GM23248 (cell line): Measurements from ENCODE around the gene ICA1. TPM values are rescaled to one million over a fixed set of nuclear protein-coding genes. Genes with fewer than 3 reads are reported as not detected.

Experiments used
- DNase-seq: peaks from one replicate; pipeline ENCODE4 v3.0.0-alpha.2; 2015
- H2AFZ ChIP-seq: fragments of 200-600 bp; sonication (generic); 2 replicates; pipeline ENCODE4 v1.6.1; 2016; ENCODE audit warnings: antibody characterized with exemption
- H3F3A ChIP-seq: fragments of 200-600 bp; sonication (generic); 2 replicates; pipeline ENCODE4 v1.6.1; 2016; ENCODE audit warnings: mild to moderate bottlenecking, antibody characterized with exemption, mixed run types; ENCODE audit not compliant: insufficient read depth
- H3K27ac ChIP-seq: fragments of 200-600 bp; sonication (generic); 2 replicates; pipeline ENCODE4 v1.5.1; 2016; ENCODE audit warnings: mild to moderate bottlenecking
- H3K27me3 ChIP-seq: fragments of 200-600 bp; sonication (generic); replicated peaks from 2 replicates; pipeline ENCODE4 v1.6.1; 2016; ENCODE audit warnings: mild to moderate bottlenecking; ENCODE audit not compliant: insufficient read depth
- H3K36me3 ChIP-seq: fragments of 200-600 bp; sonication (generic); 2 replicates; pipeline ENCODE4 v1.6.1; 2016; ENCODE audit warnings: low read depth, mild to moderate bottlenecking
- H3K4me1 ChIP-seq: fragments of 200-600 bp; sonication (generic); 2 replicates; pipeline ENCODE4 v1.6.1; 2016; ENCODE audit warnings: mild to moderate bottlenecking; ENCODE audit not compliant: insufficient read depth
- H3K4me2 ChIP-seq: fragments of 200-600 bp; sonication (generic); one replicate; pipeline ENCODE4 v1.6.1; 2016; ENCODE audit warnings: mild to moderate bottlenecking; ENCODE audit not compliant: unreplicated experiment
- H3K4me3 ChIP-seq: fragments of 200-600 bp; sonication (generic); 2 replicates; pipeline ENCODE4 v1.5.1; 2016; ENCODE audit warnings: mild to moderate bottlenecking
- H3K79me2 ChIP-seq: fragments of 200-600 bp; sonication (generic); 2 replicates; pipeline ENCODE4 v1.6.1; 2016; ENCODE audit warnings: mild to moderate bottlenecking; ENCODE audit not compliant: insufficient read depth
- H3K9ac ChIP-seq: fragments of 200-600 bp; sonication (generic); 2 replicates; pipeline ENCODE4 v1.6.1; 2016; ENCODE audit warnings: mild to moderate bottlenecking
- H3K9me2 ChIP-seq: fragments of 200-600 bp; sonication (generic); 2 replicates; pipeline ENCODE4 v1.6.1; 2016; ENCODE audit warnings: mixed run types, mild to moderate bottlenecking, moderate library complexity; ENCODE audit not compliant: insufficient read depth
- H3K9me3 ChIP-seq: fragments of 200-600 bp; sonication (generic); one replicate; pipeline ENCODE4 v1.6.1; 2017; ENCODE audit warnings: low read depth
- H4K20me1 ChIP-seq: fragments of 200-600 bp; sonication (generic); 2 replicates; pipeline ENCODE4 v1.6.0; 2016; ENCODE audit not compliant: insufficient read depth
- EZH2 ChIP-seq: fragments of 200-600 bp; sonication (generic); IDR thresholded peaks from 2 replicates; pipeline ENCODE4 v1.6.1; 2018; ENCODE audit warnings: antibody characterized with exemption, mild to moderate bottlenecking; ENCODE audit not compliant: insufficient read depth, poor library complexity, severe bottlenecking
- EZH2phosphoT487 ChIP-seq: fragments of 200-600 bp; sonication (generic); IDR thresholded peaks from 2 replicates; pipeline ENCODE4 v1.6.1; 2018; ENCODE audit warnings: antibody characterized with exemption, moderate library complexity, mild to moderate bottlenecking, low read depth; ENCODE audit not compliant: insufficient read depth
- WGBS, 2 experiments: methylation state at CpG; one replicate each; pipeline ENCODE4 v1.1.6; 2015 to 2017; ENCODE audit warnings: low lambda C conversion rate in 2 of 2, low coverage in 1 of 2; ENCODE audit errors: missing lambda C conversion rate in 2 of 2; 5-methylcytosine and 5-hydroxymethylcytosine counted together
- in situ Hi-C: fragments of 300-500 bp; cut with MboI; formaldehyde crosslinking; loops from 2 replicates; pipeline ENCODE4 v1.15.0; 2020
- polyA plus RNA-seq: library from polyadenylated mRNA; unstranded; fragments of >200 nt; fragmentation: Nextera tagmentation; extraction: Ambion mirVana; gene quantifications from 2 replicates; pipeline ENCODE4 v1.2.1, GENCODE V29; 2016
- total RNA-seq: library from RNA; depleted of rRNA; stranded (reverse); fragments of >200 nt; shearing (Covaris generic); gene quantifications from 2 replicates; pipeline ENCODE4 v1.2.3, GENCODE V29; 2014; rRNA removed

Gene ICA1
- not detected in 2 replicates for total RNA-seq
- not detected in 2 replicates for polyA plus RNA-seq

DNA sequence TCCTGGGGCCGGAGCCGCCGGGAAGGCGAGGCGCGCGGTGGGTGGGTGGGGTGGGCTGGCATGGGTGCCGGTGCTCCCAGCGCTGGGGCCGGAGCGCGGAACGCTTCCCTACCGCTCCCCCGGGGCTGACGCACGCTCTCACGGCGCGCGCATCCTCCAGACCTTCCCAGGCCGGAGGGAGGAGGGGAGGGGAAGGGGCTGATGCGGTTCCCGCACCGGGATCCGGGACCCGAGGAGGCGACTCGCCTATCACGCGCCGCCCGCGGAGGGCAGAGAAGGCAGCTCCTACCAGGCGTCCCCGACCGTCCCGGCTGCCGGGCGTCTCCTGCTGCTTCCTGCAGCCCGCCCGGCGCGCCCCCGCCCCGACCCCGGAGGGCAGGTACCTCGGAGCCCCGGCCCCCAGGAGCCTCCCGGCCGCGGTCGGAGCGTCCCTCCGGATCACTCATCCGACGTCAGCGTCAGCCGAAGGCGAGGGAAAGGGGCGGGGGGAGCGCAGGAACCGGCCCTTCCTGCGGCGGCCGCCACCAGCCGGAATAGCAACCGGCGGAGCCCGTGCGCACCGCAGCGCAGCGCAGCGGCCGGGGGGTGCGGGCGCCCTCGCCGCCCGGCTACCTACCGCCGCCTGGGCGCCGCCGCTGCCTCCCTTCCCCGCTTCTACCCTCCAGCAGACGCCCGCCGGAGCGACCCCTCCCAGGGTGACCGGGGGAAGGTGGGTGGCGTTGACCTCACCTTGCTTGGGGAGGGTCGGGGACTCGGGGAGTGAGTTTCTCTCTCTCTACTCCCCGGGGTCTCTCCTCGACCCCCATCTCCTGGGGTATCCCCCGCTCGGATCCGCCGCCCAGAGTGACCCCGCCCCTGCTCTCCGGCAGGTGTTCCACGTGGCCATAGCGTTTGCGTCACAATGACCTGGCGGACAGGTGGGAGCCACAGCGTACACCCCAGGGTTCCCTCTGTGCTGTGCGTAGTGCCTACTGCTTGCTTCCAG, at the start of gene ICA1:
ICA1 (minus strand) TSS at position 457 of the 985 bp plus-strand sequence. CDS start 26,241 bp downstream, outside the sequence.
- Histone ChIP-seq H3K27ac (no peak within 1 kb of the TSS), H2AFZ (peak within 1 kb of the TSS; percentile 63; the same call in 1 of the 2 replicates), H3F3A (no peaks in the 10 kb centered on the region), H3K4me2 (peak within 1 kb of the TSS; percentile 43), H3K4me1 (no peaks in the 10 kb centered on the region), H3K27me3 (peaks cover 33% of the 10 kb centered on the region), H3K9me3 (no peaks in the 10 kb centered on the region), H4K20me1 (no peaks in the 10 kb centered on the region), H3K4me3 (peak within 1 kb of the TSS; percentile 56), H3K9me2 (no peaks in the 10 kb centered on the region), H3K9ac (no peak within 1 kb of the TSS), H3K36me3 (no peaks in the 10 kb centered on the region), H3K79me2 (no peaks in the 10 kb centered on the region)
- peak; percentile 48 for DNase-seq
- 2 to 3% methylated on average over 52 to 90 of the region's 109 CpGs for WGBS, 2 experiments
- TF ChIP-seq EZH2phosphoT487 (no peak), EZH2 (no peak)
- in situ Hi-C loops, result no loop called here

DNA sequence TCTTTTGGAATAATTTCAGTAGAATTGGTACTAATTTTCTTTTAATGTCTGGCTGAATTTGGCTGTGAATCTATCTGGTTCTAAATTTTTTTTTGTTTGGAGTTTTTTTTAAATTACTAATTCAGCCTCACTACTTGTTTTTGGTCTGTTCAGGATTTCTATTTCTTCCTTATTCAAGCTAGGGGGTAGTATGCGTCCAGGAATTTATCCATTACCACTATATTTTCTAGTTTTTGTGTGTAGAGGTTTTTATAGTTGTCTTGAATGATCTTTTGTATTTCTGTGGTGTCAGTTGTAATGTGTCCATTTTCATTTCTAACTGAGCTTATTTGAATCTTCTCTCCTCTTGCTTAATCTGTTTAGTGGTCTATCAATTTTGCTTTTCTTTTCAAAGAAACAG, 48.9 kb upstream of the ICA1 start:
- Histone ChIP-seq H3K4me1 (no peaks in the 10 kb centered on the region), H3K9me3 (no peaks in the 10 kb centered on the region), H3K79me2 (no peaks in the 10 kb centered on the region), H3K4me3 (no peak overlapping the region), H3F3A (no peaks in the 10 kb centered on the region), H3K27me3 (no peaks in the 10 kb centered on the region), H4K20me1 (no peaks in the 10 kb centered on the region), H3K9me2 (no peaks in the 10 kb centered on the region), H3K4me2 (no peak overlapping the region), H2AFZ (no peak overlapping the region), H3K36me3 (no peaks in the 10 kb centered on the region), H3K9ac (no peak overlapping the region), H3K27ac (no peak overlapping the region)
- in situ Hi-C loops, result no loop called here
- WGBS, 2 experiments, result 5 to 7% methylated on average over 1 of the region's 1 CpG
- DNase-seq, result no peak
- TF ChIP-seq EZH2, result no peak
- no peak for TF ChIP-seq EZH2phosphoT487

DNA sequence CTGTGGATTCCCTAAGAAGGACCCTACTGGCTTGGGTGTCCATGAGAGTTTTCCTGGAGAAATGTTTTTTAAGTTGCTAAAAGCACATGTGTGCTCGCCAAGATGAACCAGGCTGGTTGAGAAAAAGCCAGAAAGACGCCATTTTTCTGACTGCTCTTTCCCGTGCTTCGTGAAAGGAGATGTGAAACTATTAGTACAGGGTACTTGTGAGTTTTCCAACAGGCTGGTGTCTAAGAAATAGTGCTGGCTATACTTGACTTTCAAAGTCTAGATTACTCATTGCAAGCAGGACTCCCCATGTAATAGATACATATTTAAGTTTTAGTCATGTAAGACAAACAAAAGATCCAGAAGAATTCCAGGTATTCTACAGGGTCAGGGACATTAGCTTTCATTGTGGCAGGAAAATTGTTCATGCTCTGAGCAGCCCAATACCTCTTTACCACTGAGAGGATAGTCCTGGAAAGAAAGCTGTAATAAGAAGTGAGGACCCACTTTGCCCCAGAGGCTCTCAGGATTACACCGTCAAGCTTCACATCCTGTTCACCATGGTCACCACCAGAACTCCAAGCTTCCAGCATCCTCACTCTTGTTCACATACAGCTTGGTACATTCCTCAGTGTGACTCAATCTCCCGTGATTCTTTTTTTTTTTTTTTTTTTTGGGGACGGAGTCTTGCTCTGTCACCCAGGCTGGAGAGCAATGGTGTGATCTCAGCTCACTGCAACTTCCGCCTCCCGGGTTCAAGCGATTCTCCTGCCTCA, 43.8 kb upstream of the ICA1 start:
- Histone ChIP-seq H3K9ac (no peak overlapping the region), H3K4me2 (no peak overlapping the region), H2AFZ (no peak overlapping the region), H3F3A (no peaks in the 10 kb centered on the region), H4K20me1 (no peaks in the 10 kb centered on the region), H3K79me2 (no peaks in the 10 kb centered on the region), H3K36me3 (no peaks in the 10 kb centered on the region), H3K4me1 (no peaks in the 10 kb centered on the region), H3K27ac (no peak overlapping the region), H3K9me2 (no peaks in the 10 kb centered on the region), H3K4me3 (no peak overlapping the region), H3K27me3 (no peaks in the 10 kb centered on the region), H3K9me3 (no peaks in the 10 kb centered on the region)
- 48 to 53% methylated on average over 10 of the region's 10 CpGs for WGBS, 2 experiments
- TF ChIP-seq EZH2 (no peak), EZH2phosphoT487 (no peak)
- DNase-seq, result no peak
- in situ Hi-C loops, result no loop called here

DNA sequence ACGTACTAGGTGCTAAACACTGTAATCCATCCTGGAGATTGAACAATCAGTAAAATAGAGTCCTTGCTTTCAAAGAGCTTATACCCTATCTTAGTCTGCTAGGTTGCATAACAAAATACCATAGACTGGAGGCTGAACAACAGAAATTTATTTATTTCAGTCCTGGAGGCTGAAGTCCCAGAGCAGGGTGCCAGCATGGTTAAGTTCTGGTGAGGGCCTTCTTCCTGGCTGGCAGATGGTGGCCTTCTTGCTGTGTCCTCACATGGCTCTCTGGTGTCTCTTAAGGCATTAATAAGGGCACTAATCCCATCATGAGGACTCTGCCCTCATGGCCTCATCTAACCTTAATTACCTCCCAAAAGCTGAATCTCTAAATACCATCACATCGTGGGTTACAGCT, 43.1 kb upstream of the ICA1 start:
- Histone ChIP-seq H3K27me3 (no peaks in the 10 kb centered on the region), H3F3A (no peaks in the 10 kb centered on the region), H3K79me2 (no peaks in the 10 kb centered on the region), H4K20me1 (no peaks in the 10 kb centered on the region), H3K36me3 (no peaks in the 10 kb centered on the region), H3K27ac (no peak overlapping the region), H2AFZ (no peak overlapping the region), H3K9me2 (no peaks in the 10 kb centered on the region), H3K9ac (no peak overlapping the region), H3K4me1 (no peaks in the 10 kb centered on the region), H3K4me3 (no peak overlapping the region), H3K9me3 (no peaks in the 10 kb centered on the region), H3K4me2 (no peak overlapping the region)
- 4 to 6% methylated on average over 2 of the region's 2 CpGs for WGBS, 2 experiments
- TF ChIP-seq EZH2phosphoT487 (no peak), EZH2 (no peak)
- in situ Hi-C loops, result no loop called here
- DNase-seq, result no peak
